Adrenal gland (tissue), 12 donors: ENCODE measurements around the gene ATXN7L1. TPM values are rescaled to one million over a fixed set of nuclear protein-coding genes. Genes with fewer than 3 reads are reported as not detected.

Experiments used
- DNase-seq, 7 donors: peaks; one replicate each; pipeline ENCODE4 v3.0.0-alpha.2; 2019 to 2020
- H3K27ac ChIP-seq, 5 donors: fragments of 200-600 bp; sonication (generic) in 4 of 5; 1 replicate in 3 of 5; 2 replicates in 2 of 5; pipeline versions ENCODE4 v1.5.1 to v1.8.0; 2016 to 2020; ENCODE audit warnings: mild to moderate bottlenecking in 1 of 5
- H3K27me3 ChIP-seq: fragments of 200-600 bp; 2 replicates; pipeline ENCODE4 v1.8.0; 2021
- H3K36me3 ChIP-seq, 2 donors: fragments of 200-600 bp; replicated peaks in 1 of 2; 1 replicate in 1 of 2; 2 replicates in 1 of 2; pipeline versions ENCODE4 v1.5.1 to v1.8.0; 2018 to 2022
- H3K4me1 ChIP-seq, 2 donors: fragments of 200-600 bp; replicated peaks in 1 of 2; 1 replicate in 1 of 2; 2 replicates in 1 of 2; pipeline versions ENCODE4 v1.5.1 to v1.8.0; 2018 to 2021
- H3K4me3 ChIP-seq, 4 donors: fragments of 200-600 bp; sonication (generic) in 3 of 4; one replicate each; pipeline ENCODE4 v1.5.1; 2016 to 2018
- H3K9me3 ChIP-seq, 3 donors: fragments of 200-600 bp; sonication (generic) in 1 of 3; replicated peaks in 1 of 3; 1 replicate in 2 of 3; 2 replicates in 1 of 3; pipeline versions ENCODE4 v1.5.1 to v1.8.0; 2016 to 2021
- CTCF ChIP-seq, 6 experiments: fragments of 450-650 bp in 4 of 6; fragments of 200-600 bp in 2 of 6; sonication (generic) in 1 of 6; IDR thresholded peaks; 1 replicate in 5 of 6; 2 replicates in 1 of 6; pipeline versions ENCODE4 v1.5.1 to v1.8.0; 2016 to 2021; ENCODE audit warnings: antibody characterized with exemption in 6 of 6, mild to moderate bottlenecking in 2 of 6, moderate library complexity in 1 of 6
- POLR2A ChIP-seq, 2 donors: fragments of 450-650 bp; IDR thresholded peaks; one replicate each; pipeline ENCODE4 v1.6.1; 2017; ENCODE audit warnings: antibody characterized with exemption in 2 of 2, mild to moderate bottlenecking in 2 of 2, moderate library complexity in 1 of 2
- WGBS, 4 donors: extraction: QIAGEN DNeasy Blood & Tissue Kit in 2 of 4; methylation state at CpG; one replicate each; pipeline versions ENCODE4 v1.1.5 to v1.1.7; 2013 to 2017; 5-methylcytosine and 5-hydroxymethylcytosine counted together
- intact Hi-C, 2 donors: fragments of 100-400 bp; cut with DNase I; formaldehyde crosslinking; loops; one replicate each; pipeline versions ENCODE4 v1.14.1 to v1.15.0; 2022 to 2023
- polyA plus RNA-seq, 3 donors: library from polyadenylated mRNA; stranded (reverse); fragments of 200-250 nt in 2 of 3; fragments of 350-450 nt in 1 of 3; fragmentation: Illumina TruSeq in 1 of 3; extraction: RNeasy Lipid Tissue Mini Kit (QIAGEN cat#74804) in 1 of 3; gene quantifications; one replicate each; pipeline ENCODE4 v1.2.3, GENCODE V29; 2013 to 2014
- total RNA-seq, 9 donors: library from RNA; depleted of rRNA in 4 of 9; stranded (reverse); fragments of >200 nt in 4 of 9; fragments of 120-200 nt in 1 of 9; fragmentation: NEBNext Ultra II Directional in 1 of 9; extraction: Animal tissue kit (Norgen Biotek cat#: 25700) in 1 of 9; gene quantifications; one replicate each; pipeline versions ENCODE4 v1.1.0 to v1.2.4, GENCODE V29; 2013 to 2023
- donor health status: healthy with polysubstance abuse.
- donor health status: Bipolar disorder and iron deficiency.
- donor health status: DM: yes; HTN: yes; CAD: no.
- donor health status: DM: no; HTN: no; CAD: no.
- donor health status: DM: no; HTN: no; CAD: no.
- donor health status: DM: yes; HTN: yes; CAD: no.

The ATXN7L1 gene
- total and polyA plus RNA-seq, 12 donors, result 3.6 to 24.6 (median 9.0) TPM

DNA sequence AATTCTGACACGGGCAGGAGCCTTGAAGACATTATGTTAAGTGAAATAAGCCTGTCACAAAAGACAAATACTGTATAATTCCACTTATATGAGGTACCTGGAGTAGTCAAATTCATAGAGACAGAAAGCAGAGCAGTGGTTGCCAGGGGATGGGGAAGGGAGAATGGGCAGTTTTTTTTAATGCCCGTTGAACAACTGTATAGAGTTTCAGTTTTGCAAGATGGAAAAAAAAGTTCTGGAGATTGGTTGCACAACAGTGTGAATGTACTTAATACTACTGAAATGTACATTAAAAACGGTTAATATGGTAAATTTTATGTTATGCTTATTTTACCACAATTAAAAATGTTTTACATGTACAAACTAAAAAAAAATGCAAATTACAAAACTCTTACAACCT, 231.5 kb downstream of the ATXN7L1 start:
- intact Hi-C loops, result no loop called here
- Histone ChIP-seq H3K4me1 (peaks cover 0 to 19% of the 10 kb centered on the region in 2 donors), H3K4me3 (no peak overlapping the region), H3K36me3 (peaks cover 0 to 11% of the 10 kb centered on the region in 2 donors), H3K27ac (no peak overlapping the region), H3K27me3 (no peaks in the 10 kb centered on the region), H3K9me3 (no peaks in the 10 kb centered on the region)
- TF ChIP-seq POLR2A (IDR thresholded peaks at IDR 0.05) (no peak), CTCF (IDR thresholded peaks at IDR 0.05) (no peak)
- 82 to 91% (median 86%) methylated on average over 3 of the region's 3 CpGs for WGBS, 4 donors
- no peak for DNase-seq

DNA sequence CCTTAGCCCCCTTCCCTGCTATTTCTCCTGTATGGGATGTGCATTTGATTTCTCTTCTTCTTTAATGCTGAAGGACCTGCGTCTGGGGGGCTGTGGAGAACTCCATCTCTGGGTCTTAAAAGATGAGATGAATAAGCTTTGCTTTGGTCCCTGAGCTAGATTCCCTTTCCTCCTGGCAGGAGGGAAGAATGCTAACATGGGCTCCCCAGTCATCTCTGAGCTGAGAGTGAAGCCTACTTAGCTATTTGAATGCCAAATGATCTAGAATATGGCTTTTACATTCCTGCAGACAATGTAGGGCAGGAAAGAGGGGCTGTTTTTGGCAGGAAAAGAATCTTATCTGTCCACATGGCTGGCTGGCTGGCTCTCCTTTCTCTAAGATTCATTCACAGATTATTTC, 232.5 kb downstream of the ATXN7L1 start:
- H3K4me1 ChIP-seq, result peaks cover 0 to 10% of the 10 kb centered on the region in 2 donors
- no peak overlapping the region for H3K27ac ChIP-seq
- 78 to 91% (median 86%) methylated on average over 1 of the region's 1 CpG for WGBS, 4 donors
- no peak for DNase-seq
- peaks cover 0 to 12% of the 10 kb centered on the region in 2 donors for H3K36me3 ChIP-seq
- H3K9me3 ChIP-seq, result no peaks in the 10 kb centered on the region
- TF ChIP-seq CTCF (IDR thresholded peaks at IDR 0.05) (no peak), POLR2A (IDR thresholded peaks at IDR 0.05) (no peak)
- no peak overlapping the region for H3K4me3 ChIP-seq
- H3K27me3 ChIP-seq, result no peaks in the 10 kb centered on the region
- intact Hi-C loops, result no loop called here

DNA sequence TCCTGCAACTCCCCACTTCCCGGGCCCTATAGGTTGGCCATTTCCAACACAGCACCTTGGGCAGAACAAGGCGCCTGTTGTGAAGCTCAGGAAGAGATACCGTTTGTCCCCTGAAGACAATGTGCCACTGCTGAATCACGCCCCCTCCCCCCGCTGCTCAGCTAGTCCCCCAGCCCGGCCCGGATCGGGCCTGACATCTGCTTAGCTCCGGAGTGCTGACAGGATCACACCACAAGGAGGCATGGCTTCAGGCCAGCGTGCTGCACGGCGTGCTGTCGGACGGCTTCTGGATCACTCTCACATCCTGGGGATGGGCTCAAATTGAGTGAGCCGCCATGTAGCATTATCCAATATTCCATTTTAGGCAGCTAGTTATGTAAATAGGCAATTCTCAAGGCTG, 233.0 kb downstream of the ATXN7L1 start:
- Histone ChIP-seq H3K4me3 (no peak overlapping the region), H3K27me3 (no peaks in the 10 kb centered on the region), H3K27ac (no peak overlapping the region), H3K9me3 (no peaks in the 10 kb centered on the region), H3K36me3 (peaks cover 0 to 17% of the 10 kb centered on the region in 2 donors), H3K4me1 (peaks cover 0 to 6% of the 10 kb centered on the region in 2 donors)
- 81 to 88% (median 85%) methylated on average over 14 to 15 of the region's 15 CpGs for WGBS, 4 donors
- intact Hi-C loops, result no loop called here
- TF ChIP-seq CTCF (IDR thresholded peaks at IDR 0.05), result no peak
- no peak for TF ChIP-seq POLR2A (IDR thresholded peaks at IDR 0.05)
- DNase-seq, result peak in 1 of 7 donors; percentile 60

GRCh38 chr7:105642264-105642663, 234.1 kb downstream of the ATXN7L1 start:
- Histone ChIP-seq H3K4me3 (no peak overlapping the region), H3K9me3 (no peaks in the 10 kb centered on the region), H3K36me3 (peaks cover 0 to 28% of the 10 kb centered on the region in 2 donors), H3K4me1 (no peaks in the 10 kb centered on the region), H3K27ac (no peak overlapping the region), H3K27me3 (no peaks in the 10 kb centered on the region)
- no peak for DNase-seq
- intact Hi-C loops, result no loop called here
- no peak for TF ChIP-seq POLR2A (IDR thresholded peaks at IDR 0.05)
- no peak for TF ChIP-seq CTCF (IDR thresholded peaks at IDR 0.05)
- 93 to 96% (median 94%) methylated on average over 5 to 7 of the region's 7 CpGs for WGBS, 4 donors
